ENCODE results near the gene NUP153.

DNA sequence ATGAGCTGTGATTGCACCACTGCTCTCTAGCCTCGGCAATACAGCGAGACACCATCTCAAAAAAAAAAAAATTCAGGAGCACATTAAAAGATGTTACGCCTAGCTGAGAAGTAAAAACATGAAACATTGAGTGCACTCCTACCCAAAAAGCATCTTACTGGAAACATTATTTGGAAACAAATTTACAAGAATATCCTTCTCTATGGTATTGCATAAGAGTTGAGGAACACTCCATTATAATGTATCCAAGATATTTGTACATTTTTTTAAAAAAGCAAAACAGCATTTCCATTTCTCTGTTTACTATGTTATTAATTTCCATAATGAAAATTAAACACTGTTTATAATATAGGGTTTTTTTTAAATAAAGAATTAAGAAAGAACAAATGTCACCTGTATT lies 58.0 kb downstream of the NUP153 start:
- TF ChIP-seq POLR2A (IDR thresholded peaks at IDR 0.05) = no peak
- TF ChIP-seq, protein P1, sequence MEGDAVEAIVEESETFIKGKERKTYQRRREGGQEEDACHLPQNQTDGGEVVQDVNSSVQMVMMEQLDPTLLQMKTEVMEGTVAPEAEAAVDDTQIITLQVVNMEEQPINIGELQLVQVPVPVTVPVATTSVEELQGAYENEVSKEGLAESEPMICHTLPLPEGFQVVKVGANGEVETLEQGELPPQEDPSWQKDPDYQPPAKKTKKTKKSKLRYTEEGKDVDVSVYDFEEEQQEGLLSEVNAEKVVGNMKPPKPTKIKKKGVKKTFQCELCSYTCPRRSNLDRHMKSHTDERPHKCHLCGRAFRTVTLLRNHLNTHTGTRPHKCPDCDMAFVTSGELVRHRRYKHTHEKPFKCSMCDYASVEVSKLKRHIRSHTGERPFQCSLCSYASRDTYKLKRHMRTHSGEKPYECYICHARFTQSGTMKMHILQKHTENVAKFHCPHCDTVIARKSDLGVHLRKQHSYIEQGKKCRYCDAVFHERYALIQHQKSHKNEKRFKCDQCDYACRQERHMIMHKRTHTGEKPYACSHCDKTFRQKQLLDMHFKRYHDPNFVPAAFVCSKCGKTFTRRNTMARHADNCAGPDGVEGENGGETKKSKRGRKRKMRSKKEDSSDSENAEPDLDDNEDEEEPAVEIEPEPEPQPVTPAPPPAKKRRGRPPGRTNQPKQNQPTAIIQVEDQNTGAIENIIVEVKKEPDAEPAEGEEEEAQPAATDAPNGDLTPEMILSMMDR (IDR thresholded peaks at IDR 0.05) = no peak

All from thyroid gland (tissue), 4 donors.